Vagina (tissue), 2 donors: ENCODE results near the gene KCP.

ENCODE experiments used
- POLR2A ChIP-seq, 2 donors: fragments of 450-650 bp; IDR thresholded peaks; one replicate each; pipeline ENCODE4 v1.6.1; 2017; ENCODE audit warnings: antibody characterized with exemption in 2 of 2, mild to moderate bottlenecking in 2 of 2, moderate library complexity in 2 of 2
- POLR2AphosphoS5 ChIP-seq, 2 donors: sonication (generic); formaldehyde crosslinking; IDR thresholded peaks; one replicate each; pipeline ENCODE4 v1.9.0; 2017; ENCODE audit warnings: antibody characterized with exemption in 2 of 2, mild to moderate bottlenecking in 2 of 2, low read depth in 1 of 2; ENCODE audit not compliant: insufficient read depth in 1 of 2
- TF ChIP-seq, protein P1 (sequence below), 3 experiments: fragments of 450-650 bp in 2 of 3; fragments of 200-600 bp in 1 of 3; sonication (generic) in 1 of 3; IDR thresholded peaks; one replicate each; pipeline ENCODE4 v1.5.1; 2017 to 2019; ENCODE audit warnings: antibody characterized with exemption in 3 of 3, mild to moderate bottlenecking in 2 of 3, moderate library complexity in 2 of 3

DNA sequence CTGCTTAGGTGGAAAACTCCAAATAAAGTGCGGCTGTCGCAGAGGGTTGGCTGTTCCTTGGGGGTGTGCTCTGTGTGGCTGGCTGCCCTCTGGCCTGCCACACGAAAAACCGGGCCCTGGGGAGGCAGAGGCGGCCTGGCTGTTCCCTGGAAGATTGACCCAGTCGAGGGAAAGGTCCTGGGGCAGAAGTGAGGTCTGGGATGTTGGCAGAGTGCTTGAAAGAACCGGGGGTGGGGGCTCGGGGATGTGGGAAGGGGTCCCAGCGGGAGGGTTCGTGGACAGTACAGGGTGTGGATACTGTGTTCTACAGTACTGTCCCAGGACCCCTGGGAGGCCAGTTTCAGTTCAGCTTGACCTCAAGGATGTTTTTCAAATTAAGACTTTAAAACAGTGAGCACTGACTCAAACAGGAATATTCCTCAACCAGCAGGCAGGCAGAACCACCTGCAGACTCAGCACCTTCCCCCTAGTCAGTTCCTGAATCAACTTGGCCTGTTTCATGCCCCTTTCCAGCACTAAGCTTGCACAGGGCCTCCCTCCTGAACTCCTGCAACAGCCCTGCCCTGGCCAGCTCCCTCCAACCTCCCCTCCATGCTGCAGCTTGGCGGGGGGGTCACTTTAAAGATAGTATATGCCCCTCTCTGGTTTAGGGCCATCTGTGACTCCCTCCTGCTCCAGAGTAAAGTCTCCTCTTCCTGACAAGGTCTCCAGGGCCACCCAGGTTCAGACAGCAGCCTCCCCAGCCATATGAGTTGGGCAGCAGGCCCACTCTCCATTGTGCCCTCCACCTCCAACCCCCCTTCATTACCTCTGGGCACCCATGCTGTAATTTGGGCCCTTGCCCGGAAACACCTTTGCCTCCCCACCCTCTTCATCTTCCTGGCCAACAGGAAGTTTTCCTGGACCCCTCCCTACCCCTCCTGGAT lies 51.0 kb downstream of the KCP start:
- no peak for TF ChIP-seq POLR2A (IDR thresholded peaks at IDR 0.05)
- TF ChIP-seq, protein P1, sequence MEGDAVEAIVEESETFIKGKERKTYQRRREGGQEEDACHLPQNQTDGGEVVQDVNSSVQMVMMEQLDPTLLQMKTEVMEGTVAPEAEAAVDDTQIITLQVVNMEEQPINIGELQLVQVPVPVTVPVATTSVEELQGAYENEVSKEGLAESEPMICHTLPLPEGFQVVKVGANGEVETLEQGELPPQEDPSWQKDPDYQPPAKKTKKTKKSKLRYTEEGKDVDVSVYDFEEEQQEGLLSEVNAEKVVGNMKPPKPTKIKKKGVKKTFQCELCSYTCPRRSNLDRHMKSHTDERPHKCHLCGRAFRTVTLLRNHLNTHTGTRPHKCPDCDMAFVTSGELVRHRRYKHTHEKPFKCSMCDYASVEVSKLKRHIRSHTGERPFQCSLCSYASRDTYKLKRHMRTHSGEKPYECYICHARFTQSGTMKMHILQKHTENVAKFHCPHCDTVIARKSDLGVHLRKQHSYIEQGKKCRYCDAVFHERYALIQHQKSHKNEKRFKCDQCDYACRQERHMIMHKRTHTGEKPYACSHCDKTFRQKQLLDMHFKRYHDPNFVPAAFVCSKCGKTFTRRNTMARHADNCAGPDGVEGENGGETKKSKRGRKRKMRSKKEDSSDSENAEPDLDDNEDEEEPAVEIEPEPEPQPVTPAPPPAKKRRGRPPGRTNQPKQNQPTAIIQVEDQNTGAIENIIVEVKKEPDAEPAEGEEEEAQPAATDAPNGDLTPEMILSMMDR (IDR thresholded peaks at IDR 0.05): no peak
- TF ChIP-seq POLR2AphosphoS5 (IDR thresholded peaks at IDR 0.05; ENCODE audit: insufficient read depth in 1 of 2, low read depth in 1 of 2): no peak
